ENCODE results near the gene PPFIA1. TPM values are rescaled to one million over a fixed set of nuclear protein-coding genes. Genes with fewer than 3 reads are reported as not detected.

The PPFIA1 gene
- total RNA-seq, 6 experiments from 2014 or later: 21.1 to 27.0 (median 22.7) TPM

DNA sequence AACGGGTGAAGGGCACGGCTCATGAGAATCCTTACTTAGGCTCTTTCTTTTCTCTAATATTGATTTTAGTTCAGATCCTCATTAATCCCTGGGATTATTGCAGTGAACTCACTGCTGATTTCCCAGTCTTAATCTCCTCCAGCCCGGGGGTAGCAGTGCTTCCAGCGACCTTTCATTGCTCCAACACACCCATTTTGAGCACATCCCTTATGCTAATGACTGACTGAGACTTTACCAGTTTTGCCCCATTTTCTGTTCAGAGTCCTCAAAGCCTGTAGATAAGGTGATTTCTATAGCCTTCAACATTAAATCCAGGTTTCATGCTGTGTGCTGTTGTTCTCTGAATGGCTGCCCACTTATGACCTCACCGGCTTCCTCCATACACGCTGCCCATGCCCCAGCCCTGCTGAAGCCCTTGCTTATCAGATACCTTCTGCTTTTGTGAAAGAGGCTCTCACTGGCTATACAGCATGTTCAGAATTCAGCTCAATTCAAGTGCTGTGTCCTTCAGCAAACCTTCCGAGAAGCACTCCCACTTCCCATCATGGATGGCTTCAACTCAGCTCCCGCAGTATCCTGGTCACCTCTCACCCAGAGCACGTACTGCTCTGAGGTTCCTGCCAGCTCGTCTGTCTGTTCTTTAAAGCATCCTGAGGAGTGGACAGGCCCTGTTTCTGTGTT is 49.0 kb downstream of the PPFIA1 start:
- H3K36me3 ChIP-seq: peaks cover 0 to 2% (median 0%) of the 10 kb centered on the region in 4 donors
- intact Hi-C loops (cut with DNase I): no loop called here
- DNase-seq: no peak
- H3K4me3 ChIP-seq: no peak overlapping the region
- H3K4me1 ChIP-seq: no peaks in the 10 kb centered on the region
- H3K9me3 ChIP-seq: no peaks in the 10 kb centered on the region
- no peak for TF ChIP-seq POLR2A (IDR thresholded peaks at IDR 0.05)
- TF ChIP-seq, protein P1, sequence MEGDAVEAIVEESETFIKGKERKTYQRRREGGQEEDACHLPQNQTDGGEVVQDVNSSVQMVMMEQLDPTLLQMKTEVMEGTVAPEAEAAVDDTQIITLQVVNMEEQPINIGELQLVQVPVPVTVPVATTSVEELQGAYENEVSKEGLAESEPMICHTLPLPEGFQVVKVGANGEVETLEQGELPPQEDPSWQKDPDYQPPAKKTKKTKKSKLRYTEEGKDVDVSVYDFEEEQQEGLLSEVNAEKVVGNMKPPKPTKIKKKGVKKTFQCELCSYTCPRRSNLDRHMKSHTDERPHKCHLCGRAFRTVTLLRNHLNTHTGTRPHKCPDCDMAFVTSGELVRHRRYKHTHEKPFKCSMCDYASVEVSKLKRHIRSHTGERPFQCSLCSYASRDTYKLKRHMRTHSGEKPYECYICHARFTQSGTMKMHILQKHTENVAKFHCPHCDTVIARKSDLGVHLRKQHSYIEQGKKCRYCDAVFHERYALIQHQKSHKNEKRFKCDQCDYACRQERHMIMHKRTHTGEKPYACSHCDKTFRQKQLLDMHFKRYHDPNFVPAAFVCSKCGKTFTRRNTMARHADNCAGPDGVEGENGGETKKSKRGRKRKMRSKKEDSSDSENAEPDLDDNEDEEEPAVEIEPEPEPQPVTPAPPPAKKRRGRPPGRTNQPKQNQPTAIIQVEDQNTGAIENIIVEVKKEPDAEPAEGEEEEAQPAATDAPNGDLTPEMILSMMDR (IDR thresholded peaks at IDR 0.05): no peak
- 80% methylated on average over 9 of the region's 10 CpGs for WGBS (ENCODE audit: insufficient coverage, low coverage, low lambda C conversion rate, missing lambda C conversion rate)
- no peak overlapping the region for H3K27ac ChIP-seq
- peak in 3 of 4 donors; percentile 9 to 47 (median 38) for ATAC-seq
- H3K27me3 ChIP-seq: no peaks in the 10 kb centered on the region

DNA sequence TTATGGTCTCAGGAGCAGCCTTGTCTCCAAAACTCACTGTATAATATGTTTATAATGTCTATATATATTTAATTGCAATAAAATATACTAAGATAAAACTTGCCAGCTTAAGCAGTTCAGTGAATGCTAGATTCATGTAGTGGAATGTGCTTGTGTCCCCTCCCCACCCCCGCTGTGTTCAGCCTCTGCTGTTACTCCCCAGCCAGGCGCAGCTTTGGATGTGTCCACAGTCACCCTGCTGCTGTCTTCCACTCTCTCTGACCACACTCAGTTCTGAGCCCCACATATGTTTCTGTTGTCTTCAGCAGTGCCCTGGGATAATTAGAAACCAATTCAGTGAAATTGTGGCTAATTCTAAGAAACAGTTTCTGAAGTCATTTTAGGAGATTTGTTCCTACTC is 52.2 kb downstream of the PPFIA1 start:
- 100% methylated on average over 2 of the region's 2 CpGs for WGBS (ENCODE audit: insufficient coverage, low coverage, low lambda C conversion rate, missing lambda C conversion rate)
- Histone ChIP-seq H3K36me3 (peaks cover 0 to 12% (median 0%) of the 10 kb centered on the region in 4 donors), H3K27me3 (no peaks in the 10 kb centered on the region), H3K4me3 (no peak overlapping the region), H3K27ac (no peak overlapping the region), H3K4me1 (peaks cover 0 to 17% (median 8%) of the 10 kb centered on the region in 4 donors), H3K9me3 (no peaks in the 10 kb centered on the region)
- DNase-seq: no peak
- TF ChIP-seq, protein P1 (IDR thresholded peaks at IDR 0.05): no peak
- ATAC-seq: no peak
- intact Hi-C loops (cut with DNase I): no loop called here

DNA sequence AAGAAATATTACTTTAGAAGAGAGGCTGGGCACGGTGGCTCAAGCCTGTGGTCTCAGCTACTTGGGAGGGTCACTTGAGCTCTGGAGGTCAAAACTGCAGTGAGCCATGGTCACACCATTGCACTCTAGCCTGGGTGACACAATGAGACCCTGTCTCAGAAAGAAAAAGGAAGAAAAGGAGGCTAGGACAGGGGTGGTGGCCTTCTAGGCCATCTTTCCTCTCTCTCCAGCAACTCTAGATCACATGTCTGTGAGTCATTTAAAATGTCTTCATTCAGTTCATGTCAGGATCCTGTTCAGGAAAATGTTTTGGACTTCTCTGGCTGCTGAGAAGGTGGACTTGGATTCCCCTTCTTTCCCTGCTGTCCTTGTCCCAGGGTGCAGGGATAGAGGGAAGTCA is 53.3 kb downstream of the PPFIA1 start:
- DNase-seq (no peak), ATAC-seq (peak in 3 of 4 donors; percentile 23 to 34 (median 34))
- Histone ChIP-seq H3K27me3 (no peaks in the 10 kb centered on the region), H3K4me1 (peaks cover 0 to 17% (median 8%) of the 10 kb centered on the region in 4 donors), H3K27ac (no peak overlapping the region), H3K9me3 (no peaks in the 10 kb centered on the region), H3K4me3 (no peak overlapping the region), H3K36me3 (peaks cover 0 to 15% (median 0%) of the 10 kb centered on the region in 4 donors)
- WGBS (ENCODE audit: insufficient coverage, low coverage, low lambda C conversion rate, missing lambda C conversion rate): no CpG with 5 or more reads among the region's 1 CpG
- intact Hi-C loops (cut with DNase I): no loop called here
- TF ChIP-seq, protein P1 (IDR thresholded peaks at IDR 0.05): no peak
- no peak for TF ChIP-seq POLR2A (IDR thresholded peaks at IDR 0.05)

DNA sequence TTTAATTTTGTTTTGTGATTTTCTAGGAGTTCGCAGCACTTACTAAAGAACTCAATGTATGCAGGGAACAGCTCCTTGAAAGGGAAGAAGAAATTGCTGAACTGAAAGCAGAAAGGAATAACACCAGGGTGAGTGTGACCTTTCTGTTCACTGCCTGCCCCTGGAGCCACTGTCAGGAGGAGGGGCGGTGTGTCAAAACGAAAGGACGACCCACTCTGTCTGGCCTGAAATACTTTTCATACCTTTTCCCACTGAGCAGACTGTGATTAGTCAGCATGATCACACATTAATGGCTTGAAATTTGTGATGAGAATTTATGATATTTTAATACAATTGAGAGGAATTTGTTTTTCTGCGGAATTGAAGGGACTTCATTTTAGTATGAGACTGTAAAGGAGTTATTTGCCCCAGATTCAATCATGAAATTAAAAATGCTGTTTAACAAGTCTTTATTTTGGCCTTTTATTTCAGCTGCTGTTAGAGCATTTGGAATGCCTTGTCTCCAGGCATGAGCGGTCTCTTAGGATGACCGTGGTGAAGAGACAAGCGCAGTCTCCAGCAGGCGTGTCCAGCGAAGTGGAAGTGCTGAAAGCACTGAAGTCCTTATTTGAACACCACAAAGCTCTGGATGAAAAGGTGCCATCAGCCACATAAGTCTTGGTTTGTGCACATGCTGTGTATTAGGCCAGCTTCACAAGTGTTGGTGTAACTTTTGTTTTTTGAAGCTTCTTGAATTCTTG is 54.1 kb downstream of the PPFIA1 start:
- DNase-seq: no peak
- intact Hi-C loops (cut with DNase I): no loop called here
- no peaks in the 10 kb centered on the region for H3K9me3 ChIP-seq
- no peaks in the 10 kb centered on the region for H3K27me3 ChIP-seq
- peak in 3 of 4 donors; percentile 8 to 41 (median 24) for ATAC-seq
- peaks cover 0 to 17% (median 8%) of the 10 kb centered on the region in 4 donors for H3K4me1 ChIP-seq
- H3K36me3 ChIP-seq: peaks cover 0 to 22% (median 3%) of the 10 kb centered on the region in 4 donors
- no peak for TF ChIP-seq POLR2A (IDR thresholded peaks at IDR 0.05)
- TF ChIP-seq, protein P1 (IDR thresholded peaks at IDR 0.05): no peak
- no peak overlapping the region for H3K27ac ChIP-seq
- 77% methylated on average over 10 of the region's 10 CpGs for WGBS (ENCODE audit: insufficient coverage, low coverage, low lambda C conversion rate, missing lambda C conversion rate)
- no peak overlapping the region for H3K4me3 ChIP-seq

Measured in right lobe of liver (tissue), 6 donors.